ENCODE measurements around the gene OPTC.

OPTC gene

DNA sequence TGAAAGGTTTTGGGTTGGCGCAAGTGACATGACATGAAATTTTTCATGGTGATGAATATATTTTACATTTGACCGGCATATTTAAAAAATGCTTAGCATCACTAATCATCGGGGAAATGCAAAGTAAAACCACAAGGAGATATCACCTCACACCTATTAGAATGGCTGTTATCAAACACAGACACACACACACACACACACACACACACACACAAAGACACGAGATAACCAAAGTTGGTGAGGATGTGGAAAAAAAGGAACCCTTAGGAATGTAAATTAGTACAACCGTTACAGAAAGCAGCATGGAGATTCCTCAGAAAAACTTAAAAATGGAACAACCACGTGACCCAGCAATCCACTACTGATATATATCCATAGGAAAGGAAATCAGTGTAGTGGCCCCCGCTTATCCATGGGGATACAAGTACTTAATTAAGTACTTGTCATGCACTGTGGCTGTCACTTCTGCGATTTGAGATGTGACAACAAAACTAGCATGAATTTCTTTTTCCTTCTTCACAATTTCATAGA is 34.2 kb upstream of the OPTC start:
- no peak overlapping the region for H2AFZ ChIP-seq
- H3K4me3 ChIP-seq (ENCODE audit: low read depth, low read length), result no peak overlapping the region
- H3K27ac ChIP-seq, result no peak overlapping the region
- H3K4me1 ChIP-seq, result no peaks in the 10 kb centered on the region
- H3K36me3 ChIP-seq (ENCODE audit: control insufficient read depth, insufficient read depth, low read length), result no peaks in the 10 kb centered on the region
- H3K9me3 ChIP-seq (ENCODE audit: control insufficient read depth, low read length), result no peaks in the 10 kb centered on the region
- no peak overlapping the region for H3K4me2 ChIP-seq (ENCODE audit: low read length)
- no peak overlapping the region for H3K9ac ChIP-seq
- H3K27me3 ChIP-seq (ENCODE audit: control insufficient read depth, insufficient read depth, low read length), result no peaks in the 10 kb centered on the region
- no peaks in the 10 kb centered on the region for H3K79me2 ChIP-seq
- TF ChIP-seq, protein P1, sequence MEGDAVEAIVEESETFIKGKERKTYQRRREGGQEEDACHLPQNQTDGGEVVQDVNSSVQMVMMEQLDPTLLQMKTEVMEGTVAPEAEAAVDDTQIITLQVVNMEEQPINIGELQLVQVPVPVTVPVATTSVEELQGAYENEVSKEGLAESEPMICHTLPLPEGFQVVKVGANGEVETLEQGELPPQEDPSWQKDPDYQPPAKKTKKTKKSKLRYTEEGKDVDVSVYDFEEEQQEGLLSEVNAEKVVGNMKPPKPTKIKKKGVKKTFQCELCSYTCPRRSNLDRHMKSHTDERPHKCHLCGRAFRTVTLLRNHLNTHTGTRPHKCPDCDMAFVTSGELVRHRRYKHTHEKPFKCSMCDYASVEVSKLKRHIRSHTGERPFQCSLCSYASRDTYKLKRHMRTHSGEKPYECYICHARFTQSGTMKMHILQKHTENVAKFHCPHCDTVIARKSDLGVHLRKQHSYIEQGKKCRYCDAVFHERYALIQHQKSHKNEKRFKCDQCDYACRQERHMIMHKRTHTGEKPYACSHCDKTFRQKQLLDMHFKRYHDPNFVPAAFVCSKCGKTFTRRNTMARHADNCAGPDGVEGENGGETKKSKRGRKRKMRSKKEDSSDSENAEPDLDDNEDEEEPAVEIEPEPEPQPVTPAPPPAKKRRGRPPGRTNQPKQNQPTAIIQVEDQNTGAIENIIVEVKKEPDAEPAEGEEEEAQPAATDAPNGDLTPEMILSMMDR (IDR thresholded peaks at IDR 0.05), result no peak

DNA sequence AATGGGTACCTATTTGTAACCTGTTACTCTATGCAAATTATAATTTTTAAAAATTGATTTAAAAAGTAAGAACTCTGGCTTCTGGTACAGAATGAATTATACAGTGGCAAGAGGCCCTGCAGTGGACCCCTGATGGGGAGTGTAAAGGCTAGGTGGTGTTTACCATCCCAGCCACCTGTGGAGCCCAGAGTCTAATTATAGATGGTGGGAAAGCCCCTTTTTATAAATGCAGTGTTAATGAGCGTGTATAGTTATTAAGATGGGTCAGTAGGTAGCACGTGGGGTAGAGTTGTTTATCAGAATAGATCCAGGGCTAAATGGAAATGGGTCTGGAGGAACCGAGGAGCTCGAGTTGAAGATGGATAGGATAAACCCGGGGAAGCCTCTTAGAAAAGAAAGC is 32.2 kb upstream of the OPTC start:
- no peaks in the 10 kb centered on the region for H3K9me3 ChIP-seq (ENCODE audit: control insufficient read depth, low read length)
- H3K9ac ChIP-seq, result no peak overlapping the region

DNA sequence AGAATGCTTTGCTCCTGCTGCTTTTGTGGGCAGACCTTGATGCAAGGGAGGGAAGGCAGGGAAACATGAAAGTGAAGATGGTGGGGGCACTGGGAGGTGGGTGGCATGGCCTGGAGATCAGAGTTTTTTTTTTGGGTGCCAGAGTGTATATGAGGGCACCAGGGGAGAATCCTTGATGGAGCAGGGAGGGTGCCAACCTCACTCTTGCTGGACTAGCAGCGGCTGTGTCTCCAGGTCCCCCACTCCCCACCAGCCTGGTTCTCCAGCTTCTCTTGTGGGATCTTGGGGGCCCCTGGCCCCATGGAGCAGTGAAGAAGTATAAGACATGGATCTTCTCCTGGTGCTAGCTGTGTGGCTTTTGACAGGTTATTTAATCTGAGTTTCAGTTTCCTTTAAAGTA is 31.8 kb upstream of the OPTC start:
- H3K9ac ChIP-seq, result no peak overlapping the region

More for the DNA sequence above, 32.2 kb upstream of the OPTC start:
- H3K27me3 ChIP-seq (ENCODE audit: control insufficient read depth, insufficient read depth, low read length), result no peaks in the 10 kb centered on the region
- no peak overlapping the region for H3K4me2 ChIP-seq (ENCODE audit: low read length)
- H3K4me1 ChIP-seq, result no peaks in the 10 kb centered on the region
- no peaks in the 10 kb centered on the region for H3K79me2 ChIP-seq
- H2AFZ ChIP-seq, result no peak overlapping the region
- no peak overlapping the region for H3K27ac ChIP-seq
- no peak overlapping the region for H3K4me3 ChIP-seq (ENCODE audit: low read depth, low read length)
- TF ChIP-seq, protein P1 (IDR thresholded peaks at IDR 0.05), result no peak
- no peaks in the 10 kb centered on the region for H3K36me3 ChIP-seq (ENCODE audit: control insufficient read depth, insufficient read depth, low read length)

DNA sequence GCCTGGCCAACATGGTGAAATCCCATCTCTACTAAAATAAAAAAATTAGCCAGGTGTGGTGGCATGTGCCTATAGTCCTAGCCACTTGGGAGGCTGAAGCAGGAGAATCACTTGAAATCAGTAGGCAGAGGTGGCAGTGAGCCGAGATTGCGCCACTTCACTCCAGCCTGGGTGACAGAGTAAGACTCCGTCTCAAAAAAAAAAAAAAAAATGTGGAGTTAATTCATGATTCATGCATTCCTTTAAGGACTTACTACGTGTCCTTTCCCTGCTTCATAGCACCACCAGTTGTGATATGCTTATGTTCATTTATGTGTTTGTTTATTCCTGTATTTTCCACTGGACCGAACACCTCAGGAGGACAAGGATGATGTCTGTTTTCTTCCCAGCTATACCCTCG is 31.1 kb upstream of the OPTC start:
- no peaks in the 10 kb centered on the region for H3K79me2 ChIP-seq

More for the DNA sequence above, 31.8 kb upstream of the OPTC start:
- no peaks in the 10 kb centered on the region for H3K4me1 ChIP-seq
- H3K27ac ChIP-seq, result no peak overlapping the region
- no peaks in the 10 kb centered on the region for H3K9me3 ChIP-seq (ENCODE audit: control insufficient read depth, low read length)
- H2AFZ ChIP-seq, result no peak overlapping the region
- H3K4me3 ChIP-seq (ENCODE audit: low read depth, low read length), result no peak overlapping the region
- H3K36me3 ChIP-seq (ENCODE audit: control insufficient read depth, insufficient read depth, low read length), result no peaks in the 10 kb centered on the region
- TF ChIP-seq, protein P1 (IDR thresholded peaks at IDR 0.05), result no peak
- no peaks in the 10 kb centered on the region for H3K79me2 ChIP-seq
- H3K4me2 ChIP-seq (ENCODE audit: low read length), result no peak overlapping the region
- H3K27me3 ChIP-seq (ENCODE audit: control insufficient read depth, insufficient read depth, low read length), result no peaks in the 10 kb centered on the region

More for the DNA sequence above, 31.1 kb upstream of the OPTC start:
- Histone ChIP-seq H3K27me3 (ENCODE audit: control insufficient read depth, insufficient read depth, low read length) (no peaks in the 10 kb centered on the region), H3K4me3 (ENCODE audit: low read depth, low read length) (no peak overlapping the region), H3K27ac (no peak overlapping the region), H3K36me3 (ENCODE audit: control insufficient read depth, insufficient read depth, low read length) (no peaks in the 10 kb centered on the region), H3K9me3 (ENCODE audit: control insufficient read depth, low read length) (no peaks in the 10 kb centered on the region), H2AFZ (no peak overlapping the region), H3K4me1 (no peaks in the 10 kb centered on the region), H3K4me2 (ENCODE audit: low read length) (no peak overlapping the region), H3K9ac (no peak overlapping the region)
- TF ChIP-seq, protein P1 (IDR thresholded peaks at IDR 0.05), result no peak
